Hepatocyte (in vitro differentiated cells): Measurements from ENCODE around the gene ANKHD1. TPM values are rescaled to one million over a fixed set of nuclear protein-coding genes. Genes with fewer than 3 reads are reported as not detected.

Experiments
- DNase-seq: peaks from one replicate; pipeline ENCODE4 v3.0.0-alpha.2; 2016; ENCODE audit warnings: low spot score
- H2AFZ ChIP-seq: fragments of 200-600 bp; sonication (generic); 2 replicates; pipeline ENCODE4 v1.6.0; 2016; ENCODE audit warnings: antibody characterized with exemption, mild to moderate bottlenecking
- H3K27ac ChIP-seq: fragments of 200-600 bp; sonication (generic); 2 replicates; pipeline ENCODE4 v1.5.1; 2016; ENCODE audit warnings: mild to moderate bottlenecking
- H3K27me3 ChIP-seq: fragments of 200-600 bp; sonication (generic); 2 replicates; pipeline ENCODE4 v1.6.1; 2016
- H3K36me3 ChIP-seq: fragments of 200-600 bp; sonication (generic); replicated peaks from 2 replicates; pipeline ENCODE4 v1.5.1; 2016; ENCODE audit warnings: low read depth; ENCODE audit not compliant: insufficient read depth
- H3K4me1 ChIP-seq: fragments of 200-600 bp; sonication (generic); 2 replicates; pipeline ENCODE4 v1.5.1; 2016; ENCODE audit warnings: mild to moderate bottlenecking, moderate library complexity; ENCODE audit not compliant: insufficient read depth
- H3K4me2 ChIP-seq: fragments of 200-600 bp; sonication (generic); 2 replicates; pipeline ENCODE4 v1.6.0; 2016
- H3K4me3 ChIP-seq: fragments of 200-600 bp; sonication (generic); 2 replicates; pipeline ENCODE4 v1.5.1; 2016; ENCODE audit warnings: mild to moderate bottlenecking
- H3K79me2 ChIP-seq: fragments of 200-600 bp; sonication (generic); 2 replicates; pipeline ENCODE4 v1.6.0; 2017; ENCODE audit warnings: mild to moderate bottlenecking
- H3K9me2 ChIP-seq: fragments of 200-600 bp; sonication (generic); replicated peaks from 2 replicates; pipeline ENCODE4 v1.6.0; 2017; ENCODE audit warnings: mild to moderate bottlenecking; ENCODE audit not compliant: insufficient read depth
- H3K9me3 ChIP-seq: fragments of 200-600 bp; sonication (generic); 2 replicates; pipeline ENCODE4 v1.5.1; 2016; ENCODE audit warnings: low read depth, mild to moderate bottlenecking
- H4K20me1 ChIP-seq: fragments of 200-600 bp; sonication (generic); 2 replicates; pipeline ENCODE4 v1.6.0; 2016; ENCODE audit warnings: mild to moderate bottlenecking; ENCODE audit not compliant: insufficient read depth, poor library complexity, severe bottlenecking
- EZH2 ChIP-seq: fragments of 200-600 bp; sonication (generic); IDR thresholded peaks from 2 replicates; pipeline ENCODE4 v1.6.1; 2016; ENCODE audit warnings: antibody characterized with exemption, mild to moderate bottlenecking, borderline replicate concordance
- EZH2phosphoT487 ChIP-seq: fragments of 200-600 bp; sonication (generic); IDR thresholded peaks from one replicate; pipeline ENCODE4 v1.6.1; 2018; ENCODE audit warnings: antibody characterized with exemption, mild to moderate bottlenecking, low read depth, moderate library complexity; ENCODE audit not compliant: unreplicated experiment, severe bottlenecking
- WGBS: methylation state at CpG from one replicate; pipeline ENCODE4 v1.1.6; 2016; ENCODE audit warnings: low lambda C conversion rate; ENCODE audit errors: missing lambda C conversion rate; 5-methylcytosine and 5-hydroxymethylcytosine counted together
- polyA plus RNA-seq: library from polyadenylated mRNA; unstranded; fragments of >200 nt; fragmentation: Nextera tagmentation; extraction: Ambion mirVana; gene quantifications from 2 replicates; pipeline ENCODE4 v1.2.1, GENCODE V29; 2016
- total RNA-seq: library from RNA; depleted of rRNA; stranded (reverse); fragments of >200 nt; gene quantifications from 2 replicates; pipeline ENCODE4 v1.2.3, GENCODE V29; 2014
- TF ChIP-seq, protein P1 (sequence below): fragments of 200-600 bp; sonication (generic); IDR thresholded peaks from 2 replicates; pipeline ENCODE4 v1.5.1; 2016; ENCODE audit warnings: antibody characterized with exemption, mild to moderate bottlenecking; ENCODE audit not compliant: poor library complexity

ANKHD1 gene
- total and polyA plus RNA-seq, 2 experiments from 2014 or later: 53.6 to 70.7 TPM

DNA sequence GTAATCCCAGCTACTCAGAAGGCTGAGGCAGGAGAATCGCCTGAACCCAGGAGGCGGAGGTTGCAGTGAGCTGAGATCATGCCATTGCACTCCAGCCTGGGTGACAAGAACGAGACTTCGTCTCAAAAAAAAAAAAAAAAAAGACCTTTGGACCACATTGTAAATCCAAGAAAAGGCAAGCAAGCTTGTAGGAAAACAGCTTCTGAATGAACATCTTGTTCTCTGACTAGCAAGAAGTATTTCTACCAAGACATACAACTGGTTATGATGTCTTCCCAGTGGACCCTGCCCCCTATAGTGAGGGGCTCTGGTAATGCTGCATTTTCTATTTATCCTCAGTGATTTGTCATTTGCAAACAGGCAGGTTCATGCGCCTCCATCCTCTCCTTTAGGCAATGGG lies 141.3 kb downstream of the ANKHD1 start:
- H3K27me3 ChIP-seq: no peaks in the 10 kb centered on the region
- H3K4me1 ChIP-seq: peaks cover 11% of the 10 kb centered on the region
- WGBS: 76% methylated on average over 5 of the region's 5 CpGs
- H3K4me3 ChIP-seq: no peak overlapping the region
- H2AFZ ChIP-seq: no peak overlapping the region
- TF ChIP-seq EZH2phosphoT487 (no peak), EZH2 (no peak)
- TF ChIP-seq, protein P1, sequence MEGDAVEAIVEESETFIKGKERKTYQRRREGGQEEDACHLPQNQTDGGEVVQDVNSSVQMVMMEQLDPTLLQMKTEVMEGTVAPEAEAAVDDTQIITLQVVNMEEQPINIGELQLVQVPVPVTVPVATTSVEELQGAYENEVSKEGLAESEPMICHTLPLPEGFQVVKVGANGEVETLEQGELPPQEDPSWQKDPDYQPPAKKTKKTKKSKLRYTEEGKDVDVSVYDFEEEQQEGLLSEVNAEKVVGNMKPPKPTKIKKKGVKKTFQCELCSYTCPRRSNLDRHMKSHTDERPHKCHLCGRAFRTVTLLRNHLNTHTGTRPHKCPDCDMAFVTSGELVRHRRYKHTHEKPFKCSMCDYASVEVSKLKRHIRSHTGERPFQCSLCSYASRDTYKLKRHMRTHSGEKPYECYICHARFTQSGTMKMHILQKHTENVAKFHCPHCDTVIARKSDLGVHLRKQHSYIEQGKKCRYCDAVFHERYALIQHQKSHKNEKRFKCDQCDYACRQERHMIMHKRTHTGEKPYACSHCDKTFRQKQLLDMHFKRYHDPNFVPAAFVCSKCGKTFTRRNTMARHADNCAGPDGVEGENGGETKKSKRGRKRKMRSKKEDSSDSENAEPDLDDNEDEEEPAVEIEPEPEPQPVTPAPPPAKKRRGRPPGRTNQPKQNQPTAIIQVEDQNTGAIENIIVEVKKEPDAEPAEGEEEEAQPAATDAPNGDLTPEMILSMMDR: no peak
- no peak overlapping the region for H3K4me2 ChIP-seq
- H3K79me2 ChIP-seq: no peaks in the 10 kb centered on the region
- H4K20me1 ChIP-seq: no peaks in the 10 kb centered on the region
- no peaks in the 10 kb centered on the region for H3K36me3 ChIP-seq
- no peak for DNase-seq
- no peaks in the 10 kb centered on the region for H3K9me2 ChIP-seq
- H3K27ac ChIP-seq: peak overlapping the region; percentile 77
- H3K9me3 ChIP-seq: no peaks in the 10 kb centered on the region

DNA sequence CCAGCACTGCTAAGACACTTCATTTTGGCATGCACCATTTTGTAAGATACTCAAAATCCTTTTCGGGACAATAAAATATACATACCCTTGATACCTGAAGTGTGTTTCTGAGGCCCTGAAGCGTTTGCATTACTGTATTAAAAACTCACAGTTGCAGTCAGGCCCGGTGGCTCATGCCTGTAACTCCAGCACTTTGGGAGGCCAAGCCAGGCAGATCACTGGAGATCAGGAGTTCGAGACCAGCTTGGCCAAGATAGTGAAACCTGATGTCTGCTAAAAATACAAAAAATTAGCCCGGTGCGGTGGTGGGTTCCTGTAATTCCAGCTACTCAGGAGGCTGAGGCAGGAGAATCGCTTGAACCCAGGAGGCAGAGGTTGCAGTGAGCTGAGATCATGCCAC lies 143.4 kb downstream of the ANKHD1 start:
- Histone ChIP-seq H3K36me3 (no peaks in the 10 kb centered on the region), H3K79me2 (no peaks in the 10 kb centered on the region), H4K20me1 (no peaks in the 10 kb centered on the region), H3K4me2 (no peak overlapping the region), H3K27me3 (no peaks in the 10 kb centered on the region), H3K4me3 (no peak overlapping the region), H2AFZ (no peak overlapping the region), H3K9me2 (no peaks in the 10 kb centered on the region), H3K27ac (no peak overlapping the region), H3K9me3 (no peaks in the 10 kb centered on the region), H3K4me1 (peaks cover 23% of the 10 kb centered on the region)
- no peak for DNase-seq
- 96% methylated on average over 7 of the region's 7 CpGs for WGBS
- TF ChIP-seq EZH2: no peak
- TF ChIP-seq EZH2phosphoT487: no peak

DNA sequence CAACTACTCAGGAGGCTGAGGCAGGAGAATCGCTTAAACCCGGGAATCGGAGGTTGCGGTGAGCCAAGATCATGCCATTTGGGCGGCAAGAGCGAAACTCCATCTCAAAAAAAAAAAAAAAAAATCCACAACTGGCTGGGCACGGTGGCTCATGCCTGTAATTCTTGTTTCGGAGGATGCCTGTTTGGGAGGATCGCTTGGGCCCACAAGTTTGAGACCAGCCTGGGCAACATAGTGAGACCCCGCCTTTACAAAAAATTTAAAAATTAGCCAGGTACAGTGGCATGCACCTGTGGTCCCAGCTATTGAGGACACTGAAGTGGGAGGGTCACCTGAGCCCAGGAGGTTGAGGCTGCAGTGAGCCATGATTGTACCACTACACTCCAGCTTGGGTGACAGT lies 144.0 kb downstream of the ANKHD1 start:
- WGBS: 96% methylated on average over 10 of the region's 10 CpGs
- TF ChIP-seq, protein P1: no peak
- TF ChIP-seq EZH2: no peak
- no peak for TF ChIP-seq EZH2phosphoT487
- no peak overlapping the region for H2AFZ ChIP-seq
- no peaks in the 10 kb centered on the region for H3K79me2 ChIP-seq
- no peak overlapping the region for H3K27ac ChIP-seq
- H3K9me3 ChIP-seq: no peaks in the 10 kb centered on the region
- no peaks in the 10 kb centered on the region for H4K20me1 ChIP-seq
- H3K9me2 ChIP-seq: no peaks in the 10 kb centered on the region
- no peak for DNase-seq
- peaks cover 23% of the 10 kb centered on the region for H3K4me1 ChIP-seq
- no peaks in the 10 kb centered on the region for H3K36me3 ChIP-seq
- no peak overlapping the region for H3K4me3 ChIP-seq
- no peak overlapping the region for H3K4me2 ChIP-seq
- H3K27me3 ChIP-seq: no peaks in the 10 kb centered on the region

DNA sequence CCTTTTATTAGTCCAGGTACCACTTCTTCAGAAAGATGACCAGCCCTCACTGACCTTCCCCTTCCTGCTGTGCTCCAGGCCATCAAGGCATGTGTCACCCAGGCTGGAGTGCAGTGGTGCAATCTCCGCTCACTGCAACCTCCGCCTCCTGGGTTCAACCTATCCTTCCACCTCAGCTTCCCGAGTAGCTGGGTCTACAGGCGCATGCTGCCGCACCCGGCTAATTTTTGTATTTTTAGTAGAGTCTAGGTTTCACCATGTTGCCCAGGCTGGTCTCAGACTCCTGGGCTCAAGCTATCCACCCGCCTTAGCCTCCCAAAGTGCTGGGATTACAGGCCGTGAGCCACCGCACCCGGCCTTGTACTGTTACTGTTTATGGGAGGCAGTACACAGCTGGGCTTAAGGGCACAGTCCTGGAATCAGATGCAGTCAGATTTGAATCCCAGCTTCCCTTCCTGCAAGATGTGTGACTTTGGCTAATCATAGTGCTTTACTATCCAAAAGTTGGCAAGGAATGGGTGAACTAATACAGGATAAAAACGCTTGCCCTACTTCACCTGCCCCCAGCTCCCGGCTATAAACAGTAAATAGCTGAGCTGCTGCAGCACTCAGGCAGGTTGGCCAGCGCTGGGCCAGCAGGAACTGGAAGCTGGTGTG lies 145.3 kb downstream of the ANKHD1 start:
- Histone ChIP-seq H3K4me1 (peaks cover 23% of the 10 kb centered on the region), H3K36me3 (no peaks in the 10 kb centered on the region), H2AFZ (no peak overlapping the region), H3K27ac (peak overlapping the region; percentile 79), H3K79me2 (peaks cover 2% of the 10 kb centered on the region), H3K9me2 (no peaks in the 10 kb centered on the region), H3K9me3 (no peaks in the 10 kb centered on the region), H3K4me2 (peak overlapping the region; percentile 66), H4K20me1 (no peaks in the 10 kb centered on the region), H3K4me3 (no peak overlapping the region), H3K27me3 (no peaks in the 10 kb centered on the region)
- 49% methylated on average over 13 of the region's 13 CpGs for whole genome bisulfite sequencing
- TF ChIP-seq, protein P1: no peak
- no peak for TF ChIP-seq EZH2
- TF ChIP-seq EZH2phosphoT487: no peak
- no peak for DNase-seq
